ENCODE data around the gene CHD8.
A peak's percentile ranks its signal among the peaks of the same experiment; 100 is the strongest.
"Not testable (repeated sequence)": the region's sequence is repeated elsewhere in the genome, so short reads cannot be mapped to it uniquely, and the experiment has no call there.

Gene CHD8, protein sequence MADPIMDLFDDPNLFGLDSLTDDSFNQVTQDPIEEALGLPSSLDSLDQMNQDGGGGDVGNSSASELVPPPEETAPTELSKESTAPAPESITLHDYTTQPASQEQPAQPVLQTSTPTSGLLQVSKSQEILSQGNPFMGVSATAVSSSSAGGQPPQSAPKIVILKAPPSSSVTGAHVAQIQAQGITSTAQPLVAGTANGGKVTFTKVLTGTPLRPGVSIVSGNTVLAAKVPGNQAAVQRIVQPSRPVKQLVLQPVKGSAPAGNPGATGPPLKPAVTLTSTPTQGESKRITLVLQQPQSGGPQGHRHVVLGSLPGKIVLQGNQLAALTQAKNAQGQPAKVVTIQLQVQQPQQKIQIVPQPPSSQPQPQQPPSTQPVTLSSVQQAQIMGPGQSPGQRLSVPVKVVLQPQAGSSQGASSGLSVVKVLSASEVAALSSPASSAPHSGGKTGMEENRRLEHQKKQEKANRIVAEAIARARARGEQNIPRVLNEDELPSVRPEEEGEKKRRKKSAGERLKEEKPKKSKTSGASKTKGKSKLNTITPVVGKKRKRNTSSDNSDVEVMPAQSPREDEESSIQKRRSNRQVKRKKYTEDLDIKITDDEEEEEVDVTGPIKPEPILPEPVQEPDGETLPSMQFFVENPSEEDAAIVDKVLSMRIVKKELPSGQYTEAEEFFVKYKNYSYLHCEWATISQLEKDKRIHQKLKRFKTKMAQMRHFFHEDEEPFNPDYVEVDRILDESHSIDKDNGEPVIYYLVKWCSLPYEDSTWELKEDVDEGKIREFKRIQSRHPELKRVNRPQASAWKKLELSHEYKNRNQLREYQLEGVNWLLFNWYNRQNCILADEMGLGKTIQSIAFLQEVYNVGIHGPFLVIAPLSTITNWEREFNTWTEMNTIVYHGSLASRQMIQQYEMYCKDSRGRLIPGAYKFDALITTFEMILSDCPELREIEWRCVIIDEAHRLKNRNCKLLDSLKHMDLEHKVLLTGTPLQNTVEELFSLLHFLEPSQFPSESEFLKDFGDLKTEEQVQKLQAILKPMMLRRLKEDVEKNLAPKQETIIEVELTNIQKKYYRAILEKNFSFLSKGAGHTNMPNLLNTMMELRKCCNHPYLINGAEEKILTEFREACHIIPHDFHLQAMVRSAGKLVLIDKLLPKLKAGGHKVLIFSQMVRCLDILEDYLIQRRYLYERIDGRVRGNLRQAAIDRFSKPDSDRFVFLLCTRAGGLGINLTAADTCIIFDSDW (N-terminal part only)

DNA sequence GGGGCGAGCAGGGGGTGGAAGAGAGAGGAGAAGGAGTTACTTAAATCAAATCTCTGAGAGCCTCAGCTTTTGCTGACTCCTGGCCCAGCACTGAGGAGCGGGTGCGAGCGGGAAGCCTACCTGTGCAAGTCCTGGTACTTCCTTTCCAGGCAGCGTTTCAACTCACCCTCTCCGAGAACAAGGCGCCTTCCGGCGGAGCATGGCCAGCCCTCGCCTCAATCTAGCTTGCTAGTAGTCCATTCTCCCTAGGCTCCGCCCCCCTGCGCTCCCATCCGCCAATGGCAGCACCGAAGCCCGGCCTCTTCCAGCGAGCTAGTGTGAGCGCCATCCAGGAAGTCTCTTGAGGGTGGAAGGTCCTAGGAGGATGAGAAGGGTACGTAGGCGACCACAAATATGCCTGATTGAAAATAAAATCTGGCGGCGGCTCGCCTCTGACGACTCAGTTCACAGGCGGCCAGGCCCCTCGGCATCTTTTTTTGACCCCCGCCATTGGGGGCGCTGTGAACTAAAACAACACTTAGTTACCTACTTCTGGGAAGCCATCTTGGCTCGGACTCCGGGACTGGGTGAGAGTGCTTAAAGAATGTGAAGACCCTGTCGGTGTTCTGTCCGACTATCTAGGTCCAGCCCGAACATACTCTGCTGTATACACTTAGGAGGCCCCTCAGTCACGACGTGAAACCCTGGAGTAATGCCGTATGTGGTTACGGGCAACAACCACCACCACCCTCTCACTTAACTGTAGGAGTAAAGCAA, at the start of gene CHD8:
Gene CHD8 (minus strand): TSS at position 212 of the 756 bp plus-strand sequence. CDS start 24,480 bp downstream, outside the sequence.
- DNase-seq, result peak; percentile 100

DNA sequence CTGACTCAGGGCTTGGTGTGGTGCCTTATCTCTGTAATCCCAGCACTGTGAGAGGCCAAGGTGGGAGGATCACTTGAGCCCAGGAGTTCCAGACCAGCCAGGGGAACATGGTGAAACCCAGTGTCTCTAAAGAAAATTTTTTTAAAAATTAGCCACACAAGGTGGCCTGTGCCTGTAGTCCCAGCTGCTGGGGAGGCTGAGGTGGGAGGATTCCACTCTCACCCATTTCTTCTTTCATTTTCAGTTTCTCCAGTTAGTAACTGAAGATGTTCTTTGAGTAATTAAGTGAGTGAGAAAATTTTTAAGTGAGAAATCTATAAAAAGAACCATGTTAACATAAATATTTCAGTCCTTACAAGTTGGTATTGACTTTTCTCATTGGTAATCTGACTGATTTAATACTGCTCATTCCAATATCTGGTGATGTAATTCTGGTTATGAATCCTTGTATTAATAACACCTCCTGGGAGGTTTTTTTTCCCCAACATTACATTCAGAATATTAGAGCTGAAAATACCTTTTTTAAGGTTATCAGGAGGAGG, 49.2 kb upstream of the CHD8 start:
- peak; percentile 41 for DNase-seq

DNA sequence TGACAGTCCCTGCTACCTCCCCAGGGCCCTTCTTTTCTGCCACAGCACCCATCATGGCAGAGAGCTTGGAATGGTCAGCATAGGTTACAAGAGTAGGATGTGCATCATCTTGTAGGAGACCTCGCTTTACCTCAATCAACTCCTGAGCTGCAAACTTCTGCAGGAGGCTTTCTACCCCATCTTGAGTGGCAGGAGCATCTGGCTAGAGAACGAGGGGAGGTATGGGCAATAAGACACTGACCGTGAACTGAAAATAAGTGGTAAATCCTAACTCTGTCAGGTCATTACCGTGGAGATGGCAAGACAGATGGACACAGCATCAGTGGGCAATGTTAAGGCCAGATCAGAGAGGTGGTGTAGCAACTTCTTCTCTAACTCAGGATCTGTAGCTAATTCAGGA, 47.5 kb upstream of the CHD8 start:
- DNase-seq, result no peak

DNA sequence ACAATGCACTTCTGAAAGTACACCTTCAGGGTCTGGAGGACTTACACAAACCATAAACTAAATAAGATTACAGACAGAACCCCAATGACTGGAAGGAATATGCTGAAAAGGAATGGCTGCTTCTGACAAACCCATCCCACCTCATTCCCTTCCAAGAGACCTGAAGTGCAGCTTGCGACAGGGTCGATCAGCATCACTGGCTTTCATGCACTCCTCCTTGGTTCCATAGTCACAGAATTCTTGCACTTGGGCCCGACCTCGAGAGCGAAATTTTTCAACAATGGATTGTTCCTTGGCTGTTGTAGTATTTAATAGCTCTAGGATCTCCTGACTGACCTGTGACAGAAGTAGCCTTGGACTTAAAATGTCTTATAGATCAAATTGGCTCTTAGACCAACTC, 45.6 kb upstream of the CHD8 start:
- no peak for DNase-seq

DNA sequence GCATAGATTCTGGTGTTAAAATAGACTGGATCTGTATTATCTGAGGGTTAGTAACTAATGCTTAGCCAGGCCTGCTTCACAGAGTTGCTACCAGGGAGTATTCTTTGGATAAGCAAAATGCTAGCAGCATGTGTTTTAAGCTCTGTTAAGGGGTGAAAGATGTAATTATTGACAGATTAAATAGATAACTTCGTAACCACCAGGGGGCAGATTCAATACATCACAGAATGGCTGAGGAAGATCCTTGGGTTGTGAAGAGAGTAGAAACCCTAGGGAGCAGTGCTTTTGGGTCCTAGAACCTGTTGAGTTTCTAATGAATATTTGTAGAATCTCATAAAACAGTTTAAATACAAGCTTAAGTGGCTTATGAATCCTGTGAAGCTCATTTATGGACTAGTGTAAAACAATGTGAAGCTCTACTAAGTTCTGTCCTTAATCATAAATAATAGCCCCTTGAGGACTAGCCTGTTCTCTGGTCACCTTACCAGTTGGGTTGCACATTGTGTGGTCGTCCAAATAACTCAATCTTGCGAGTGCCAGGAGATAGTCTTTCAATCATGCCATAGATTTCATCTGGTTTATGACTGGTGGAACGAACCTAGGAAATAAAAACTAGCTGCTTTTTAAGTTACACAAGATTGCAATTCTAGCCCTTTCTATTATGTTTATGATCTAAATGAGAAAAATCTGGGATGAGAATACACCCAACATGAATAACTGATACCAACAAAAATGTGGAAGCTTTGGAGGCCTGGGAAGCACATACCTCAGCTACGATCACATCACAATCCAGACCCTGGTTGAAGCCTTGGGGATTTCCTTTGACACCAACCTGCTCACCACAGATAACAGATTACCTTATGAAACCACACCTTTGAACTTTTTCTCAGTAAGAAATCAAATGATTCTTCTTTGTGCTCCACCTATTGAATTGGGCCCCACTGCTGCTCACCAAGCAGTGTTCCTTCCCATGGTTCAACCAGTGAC, 42.9 kb upstream of the CHD8 start:
- no peak for DNase-seq

DNA sequence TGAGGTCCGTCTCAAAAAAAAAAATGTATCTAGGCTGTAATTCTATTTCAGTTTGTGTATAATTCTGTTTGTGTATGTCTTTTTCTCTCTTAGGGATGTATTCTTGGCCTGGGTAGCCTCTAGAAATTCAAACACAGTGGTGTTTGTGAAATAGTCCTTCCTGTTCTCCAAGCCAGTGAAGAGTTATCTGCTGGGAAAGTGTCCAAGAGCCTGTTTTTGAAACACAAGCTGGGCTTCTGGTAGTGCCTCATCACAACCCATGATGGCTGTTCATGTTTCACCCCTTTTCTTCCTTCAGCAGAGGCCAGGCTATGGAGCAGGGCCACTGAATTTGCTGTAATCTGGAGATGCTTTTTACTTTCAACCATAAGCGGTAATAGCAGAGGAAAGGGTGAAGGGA, 40.5 kb upstream of the CHD8 start:
- DNase-seq, result no peak

DNA sequence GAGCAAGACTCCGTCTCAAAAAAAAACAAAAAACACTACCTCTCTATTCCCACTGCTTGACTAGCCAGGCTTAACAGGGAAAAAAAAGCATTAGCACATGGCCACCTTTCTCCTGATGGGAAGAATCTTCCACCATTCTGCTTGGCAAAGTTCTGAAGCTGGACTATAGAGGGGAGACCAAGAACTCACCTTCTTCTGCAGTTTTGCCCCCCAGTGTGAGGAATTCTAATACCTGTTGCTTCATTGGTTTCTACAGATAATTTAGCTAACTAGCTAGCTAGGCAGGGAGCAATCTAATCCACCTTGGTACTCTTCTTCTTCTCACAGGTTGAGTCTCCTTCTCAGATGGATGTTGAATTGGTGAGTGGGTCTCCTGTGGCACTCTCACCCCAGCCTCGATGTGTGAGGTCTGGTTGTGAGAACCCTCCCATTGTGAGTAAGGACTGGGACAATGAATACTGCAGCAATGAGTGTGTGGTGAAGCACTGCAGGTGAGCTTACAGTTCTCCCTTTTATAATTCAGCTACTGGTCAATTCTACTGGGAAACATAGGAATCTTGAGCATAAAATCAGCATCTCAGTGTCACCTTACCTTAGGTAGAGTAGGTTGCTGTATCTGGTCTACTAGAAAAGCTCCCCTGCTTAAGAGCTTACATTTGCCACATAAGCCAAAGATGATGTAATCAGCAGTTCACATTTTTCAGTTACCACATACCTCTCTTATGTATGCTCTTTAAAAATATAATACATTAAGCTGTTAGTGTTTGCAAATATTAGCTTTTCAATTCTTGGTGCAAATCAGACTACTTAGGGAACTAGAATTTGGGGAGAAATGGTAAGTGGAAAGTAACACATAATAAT, 39.2 kb upstream of the CHD8 start:
- no peak for DNase-seq

DNA sequence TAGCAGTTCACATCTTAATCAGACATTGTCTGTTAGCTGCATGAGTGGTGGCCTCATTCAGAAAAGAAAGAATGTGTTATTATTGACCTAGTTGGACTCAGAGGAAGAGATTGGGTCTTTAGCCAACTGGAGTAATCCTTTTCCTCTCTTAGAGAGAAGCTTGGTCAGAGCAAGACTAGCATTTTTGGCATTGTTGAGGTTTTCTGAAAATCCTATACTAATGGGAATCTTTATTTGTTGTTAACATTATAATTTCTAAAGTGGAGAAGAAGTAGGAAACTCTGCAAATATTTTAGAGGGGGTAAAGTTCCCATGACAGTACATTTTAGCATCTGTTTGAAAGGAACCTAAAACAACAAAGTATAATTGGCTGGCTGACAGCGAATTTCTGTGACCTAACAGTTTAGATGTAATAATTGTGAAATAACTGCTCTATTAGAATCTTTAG, 30.7 kb upstream of the CHD8 start:
- DNase-seq, result no peak

DNA sequence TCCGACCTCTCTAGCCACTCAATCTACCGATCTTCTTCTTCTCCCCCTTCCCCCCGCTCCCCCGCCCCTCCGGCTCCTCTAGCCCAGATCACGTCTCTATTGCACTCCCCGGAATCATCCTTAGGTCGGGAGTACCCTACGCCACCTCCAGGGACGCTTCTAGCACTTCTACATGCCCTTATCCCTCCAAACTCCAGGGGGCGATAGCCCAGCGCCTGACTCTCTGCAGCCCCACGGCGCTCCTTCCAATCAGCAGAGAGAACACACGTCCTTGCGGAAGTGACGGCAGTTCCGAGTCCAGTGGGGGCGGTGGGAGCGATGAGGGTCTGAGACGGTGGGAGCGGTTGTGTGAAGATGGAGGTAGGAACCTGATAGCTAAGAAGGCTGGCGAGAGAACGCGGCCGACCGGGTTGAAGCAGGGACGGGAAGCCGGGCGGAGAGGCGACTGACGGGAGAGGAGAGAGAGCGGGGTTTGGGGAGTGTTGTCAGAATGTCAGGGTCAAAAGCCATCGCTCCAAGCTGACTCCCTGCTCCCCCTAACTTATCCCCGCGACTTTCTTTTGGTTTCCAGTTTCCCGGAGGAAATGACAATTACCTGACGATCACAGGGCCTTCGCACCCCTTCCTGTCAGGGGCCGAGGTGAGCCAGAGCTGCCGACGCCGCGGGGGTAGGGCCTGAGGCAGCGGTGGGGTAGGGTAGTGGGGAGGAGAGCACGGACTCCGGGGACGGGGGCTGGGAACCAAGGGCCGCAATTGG, 21.2 kb upstream of the CHD8 start, which contains the start of the genes RAB2B and TOX4:
Gene RAB2B (minus strand): TSS at position 35 of the 757 bp plus-strand sequence. CDS start 87 bp downstream, outside the sequence.
Gene TOX4 (plus strand): TSS at position 271 of the 757 bp plus-strand sequence. CDS start 84 bp downstream, at position 355.
- DNase-seq, result peak; percentile 95

DNA sequence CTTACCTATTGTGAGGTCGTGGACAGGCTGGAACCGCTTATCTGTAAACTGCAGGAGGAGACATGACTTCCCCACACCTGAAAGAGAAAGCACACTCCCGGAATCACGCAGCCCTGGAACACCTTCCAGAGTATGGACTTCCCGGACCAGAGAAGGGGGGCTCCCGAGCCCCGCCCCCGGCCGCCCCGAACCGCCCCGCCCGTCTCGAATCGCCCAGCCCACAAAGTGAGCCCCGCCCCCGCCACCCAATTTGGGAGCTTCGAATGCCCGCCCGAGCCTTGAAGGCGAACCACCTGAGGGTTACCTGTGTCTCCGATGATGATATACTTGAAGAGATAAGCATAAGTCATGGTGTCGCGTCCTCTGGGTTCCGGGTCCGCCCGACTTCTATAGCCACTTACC, 20.6 kb upstream of the CHD8 start:
- no peak for DNase-seq

DNA sequence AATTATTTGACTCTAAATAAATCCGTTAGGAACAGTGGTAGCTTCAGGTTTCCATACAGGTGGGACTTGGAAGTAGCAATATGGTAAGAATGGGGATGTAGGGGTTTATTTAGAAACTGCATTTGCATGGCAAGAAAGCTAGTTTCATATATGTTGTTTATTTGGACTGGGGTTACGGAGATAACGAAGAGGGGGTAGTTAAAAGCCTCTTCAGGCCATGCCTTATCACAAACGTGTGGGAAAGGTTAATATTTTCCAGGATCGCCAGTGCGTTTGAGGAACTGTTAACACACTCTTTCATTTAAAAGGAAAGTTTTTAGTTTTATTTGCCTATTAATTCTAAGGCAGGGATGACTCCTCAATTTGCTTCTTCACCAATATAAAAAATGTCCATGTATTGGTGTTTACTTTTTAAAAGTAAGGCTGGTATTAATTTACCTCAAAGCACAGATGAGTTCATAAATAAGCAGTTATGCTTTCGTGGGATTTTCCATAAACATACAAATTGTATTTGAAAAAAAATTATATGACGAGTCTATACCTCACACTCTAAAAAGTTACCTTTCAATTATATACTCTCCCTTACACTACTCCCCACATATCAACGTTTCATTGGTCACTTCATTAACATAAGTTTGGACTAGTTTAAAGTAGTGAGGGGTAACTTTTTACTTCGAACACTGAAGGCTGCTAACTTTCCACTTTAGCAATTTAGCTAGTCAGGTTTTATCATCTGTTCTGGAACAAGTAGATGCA, 20.0 kb upstream of the CHD8 start:
- no peak for DNase-seq

DNA sequence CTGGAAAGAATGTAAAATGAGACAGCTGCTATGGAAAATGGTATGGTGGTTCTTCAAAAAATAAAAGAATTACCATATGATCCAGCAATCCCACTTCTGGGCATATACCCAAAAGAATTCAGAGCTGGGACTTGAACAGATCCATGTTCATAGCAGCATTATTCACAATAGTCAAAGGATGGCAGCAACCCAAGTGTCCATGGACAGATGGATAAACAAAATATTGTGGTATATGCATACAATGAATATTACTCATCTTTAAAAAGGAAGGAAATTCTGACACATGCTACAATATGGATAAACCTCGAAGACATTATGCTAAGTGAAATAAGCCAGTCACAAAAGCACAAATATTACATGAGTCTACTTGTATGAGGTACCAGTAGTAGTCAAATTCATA, 11.7 kb upstream of the CHD8 start:
- DNase-seq, result no peak

DNA sequence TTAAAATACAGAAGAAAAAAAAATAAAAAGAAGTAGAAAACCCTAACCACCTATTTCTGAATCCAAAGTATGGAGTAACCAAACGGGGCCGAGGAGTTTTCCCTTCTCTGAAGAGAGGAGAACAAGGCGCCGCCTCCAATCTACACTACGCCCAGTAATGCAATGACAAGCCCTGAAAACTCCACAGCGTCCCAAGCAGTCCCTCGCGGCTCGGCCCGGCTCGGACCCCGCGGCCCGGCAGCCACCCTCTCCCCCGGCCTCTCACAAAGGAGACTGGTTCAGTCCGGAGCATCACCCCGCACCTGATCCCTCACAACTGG, 371 bp downstream of the CHD8 start:
- no peak for DNase-seq

DNA sequence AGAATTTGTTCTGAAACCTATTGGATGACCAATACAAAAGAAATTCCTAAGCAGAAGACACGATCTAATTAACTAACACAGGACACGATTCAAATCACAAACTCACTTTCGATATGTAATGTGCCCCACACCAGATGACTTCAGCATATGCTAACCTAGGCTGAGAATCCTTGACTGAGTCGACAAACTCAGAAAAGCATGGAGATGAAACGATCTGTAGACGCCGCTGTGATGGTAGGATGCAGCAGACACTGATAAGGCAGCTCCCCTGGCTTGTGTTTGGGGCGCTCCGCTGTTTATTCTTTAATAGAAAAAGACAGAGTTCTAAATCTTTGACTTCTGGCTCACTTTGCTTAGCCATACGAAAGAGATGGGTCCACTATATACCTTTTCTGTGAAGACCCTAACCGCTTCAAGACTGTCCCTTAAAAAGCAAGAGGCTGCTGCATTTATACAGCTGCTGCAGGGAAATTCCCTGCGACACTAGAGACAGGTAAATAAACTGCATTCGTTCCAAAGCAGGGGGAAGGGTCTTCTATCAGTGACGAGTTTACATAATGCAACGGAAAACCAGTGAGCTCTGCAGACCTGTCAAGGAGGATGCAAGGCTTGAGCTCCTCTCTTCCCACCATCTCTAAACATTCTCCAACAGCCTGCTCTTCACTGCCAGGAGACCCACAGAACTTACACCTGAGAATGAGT, 929 bp downstream of the CHD8 start:
- peak; percentile 18 for DNase-seq

DNA sequence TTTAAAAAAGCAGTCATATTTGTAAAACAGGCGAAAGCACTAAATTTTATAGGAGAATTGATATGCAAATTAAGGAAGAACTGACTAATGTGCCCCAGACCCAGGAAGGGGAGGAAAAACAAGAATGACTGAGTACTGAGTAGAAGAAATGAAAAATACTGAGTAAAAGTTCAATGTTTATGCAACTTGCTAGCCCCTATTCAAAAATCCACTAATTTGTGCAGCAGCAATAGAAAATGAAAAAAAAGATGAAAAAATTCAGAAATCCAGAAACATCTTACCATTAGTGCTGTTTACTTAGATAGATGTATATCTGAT, 6.1 kb downstream of the CHD8 start:
- DNase-seq, result no peak

DNA sequence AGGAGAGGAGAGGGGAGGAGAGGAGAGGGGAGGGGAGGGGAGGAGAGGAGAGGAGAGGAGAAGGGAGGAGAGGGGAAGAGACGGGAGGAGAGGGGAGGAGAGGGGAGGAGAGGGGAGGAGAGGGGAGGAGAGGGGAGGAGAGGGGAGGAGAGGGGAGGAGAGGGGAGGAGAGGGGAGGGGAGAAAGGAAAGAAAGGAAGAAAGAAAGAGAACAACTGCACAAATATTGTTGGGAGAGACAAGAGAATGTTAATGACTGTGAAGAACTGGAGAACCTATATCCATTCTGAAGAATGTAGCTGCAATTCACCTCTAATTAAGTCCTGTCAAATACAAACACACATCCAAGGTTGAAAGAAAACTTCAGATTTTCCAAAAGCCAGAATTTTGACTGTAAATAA, 13.3 kb downstream of the CHD8 start:
- DNase-seq, result not testable (repeated sequence)

DNA sequence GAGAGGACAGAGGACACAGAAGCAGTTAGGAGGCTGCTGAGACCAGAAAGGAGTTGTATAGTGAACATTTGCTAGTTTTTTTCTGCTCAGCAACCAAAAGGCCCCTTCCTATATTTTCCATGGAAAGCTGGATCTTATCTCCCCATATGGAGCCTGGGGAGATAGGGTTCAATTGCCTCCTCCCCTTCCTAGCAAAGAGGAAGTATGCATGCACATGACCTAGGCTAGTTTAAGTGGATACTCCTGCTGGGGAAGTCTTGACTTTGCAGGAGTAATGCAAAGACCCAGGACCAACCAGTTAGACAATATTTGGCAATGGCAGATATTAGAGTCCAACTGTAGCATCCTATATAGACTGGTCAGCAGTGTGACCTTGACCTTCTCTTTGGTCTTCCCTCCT, 15.1 kb downstream of the CHD8 start:
- no peak for DNase-seq
